DLD1 (cell line): ENCODE measurements around the gene MACROD1.
"Not testable (repeated sequence)": the region's sequence is repeated elsewhere in the genome, so short reads cannot be mapped to it uniquely, and the experiment has no call there.

Experiments used
- in situ Hi-C: cut with HindIII; loops from 2 replicates; pipeline ENCODE4 v1.10.0; 2017; ENCODE audit warnings: low sequenced_read_pairs

The MACROD1 gene

DNA sequence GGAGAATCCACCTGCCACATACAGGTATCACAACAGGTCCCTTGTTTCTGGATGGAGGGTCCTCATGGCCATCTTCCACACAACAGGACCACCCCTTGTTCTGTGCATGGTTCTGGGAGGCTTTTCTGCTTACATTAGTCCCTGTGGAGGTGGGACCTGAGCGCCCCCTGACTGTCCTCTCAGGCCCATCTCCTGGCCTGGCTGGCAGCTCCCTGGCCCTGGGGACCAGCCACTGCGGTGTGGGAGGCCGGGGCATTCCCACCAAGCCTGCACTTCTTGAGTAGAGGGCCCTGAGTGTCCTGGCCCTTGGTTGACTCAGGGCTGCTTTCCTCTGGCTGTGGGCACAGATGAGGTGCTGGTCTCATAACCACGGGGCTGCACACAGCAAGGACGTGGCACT, 186.5 kb downstream of the MACROD1 start:
- in situ Hi-C loops: no loop called here

GRCh38 chr11:63978551-63979239, 187.2 kb downstream of the MACROD1 start:
- in situ Hi-C loops: no loop called here

DNA sequence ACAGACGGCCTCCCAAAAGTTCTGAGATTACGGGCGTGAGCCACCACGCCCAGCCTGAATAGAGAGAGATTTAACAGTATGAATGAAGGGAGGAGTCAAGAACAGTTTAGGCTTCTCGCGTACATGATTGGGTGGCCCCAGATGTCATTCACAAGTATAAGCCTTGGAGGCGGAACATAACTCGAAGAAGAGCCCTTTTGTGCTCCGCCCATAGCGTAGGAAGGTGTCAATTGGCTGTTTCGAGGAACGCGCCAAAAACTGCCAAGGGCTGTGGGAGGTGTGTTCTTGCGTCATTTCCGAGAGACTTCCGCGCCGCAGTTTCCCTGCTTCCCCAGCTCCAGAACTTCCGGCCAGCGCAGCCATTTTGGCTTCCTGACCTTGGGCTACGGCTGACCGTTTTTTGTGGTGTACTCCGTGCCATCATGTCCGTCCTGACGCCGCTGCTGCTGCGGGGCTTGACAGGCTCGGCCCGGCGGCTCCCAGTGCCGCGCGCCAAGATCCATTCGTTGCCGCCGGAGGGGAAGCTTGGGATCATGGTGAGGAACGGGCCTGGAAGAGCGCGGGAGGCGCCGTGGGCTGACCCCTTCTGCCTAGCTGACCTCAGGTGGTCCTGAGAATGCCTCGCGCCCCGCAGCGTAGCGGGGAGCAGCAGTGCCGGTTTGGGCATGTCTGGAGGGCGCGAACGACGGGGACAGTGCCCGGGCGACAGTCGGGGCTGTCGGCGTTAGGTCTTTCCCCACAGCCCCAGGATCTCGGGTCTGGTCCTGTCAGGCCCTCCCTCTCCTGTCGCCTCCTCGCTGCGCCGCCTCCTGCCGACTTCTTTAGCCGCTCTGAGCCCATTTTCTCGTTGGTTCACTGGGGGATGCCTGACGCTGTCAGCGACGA, 191.4 kb downstream of the MACROD1 start, which contains the start of gene COX8A:
COX8A (plus strand) TSS at position 362 of the 885 bp plus-strand sequence; CDS start at position 423, 61 bp downstream.
- in situ Hi-C loops: no loop called here

- in situ Hi-C loops: not testable (repeated sequence)
Measured at GRCh38 chr11:63973912-63974258, 192.0 kb downstream of the MACROD1 start.

DNA sequence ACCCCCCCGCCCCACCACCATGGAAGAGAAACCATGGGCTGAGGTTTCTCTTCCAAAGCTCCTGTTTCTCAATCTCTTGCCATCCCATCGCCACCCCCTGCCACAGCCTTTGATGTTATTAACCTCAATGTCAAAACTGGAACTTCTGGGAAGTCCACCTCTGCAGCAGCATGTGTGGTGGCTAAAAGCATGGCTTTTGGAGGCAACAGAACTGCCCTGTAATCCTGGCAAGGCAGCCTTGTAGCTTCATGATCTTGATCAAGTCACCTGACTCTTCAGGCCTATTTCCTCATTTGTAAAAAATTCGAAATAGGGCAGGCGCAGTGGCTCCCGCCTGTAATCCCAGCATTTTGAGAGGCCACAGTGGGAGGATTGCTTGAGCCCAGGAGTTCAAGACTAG, 195.0 kb downstream of the MACROD1 start:
- in situ Hi-C loops: no loop called here

GRCh38 chr11:63969461-63969860, 196.5 kb downstream of the MACROD1 start:
- in situ Hi-C loops: no loop called here

DNA sequence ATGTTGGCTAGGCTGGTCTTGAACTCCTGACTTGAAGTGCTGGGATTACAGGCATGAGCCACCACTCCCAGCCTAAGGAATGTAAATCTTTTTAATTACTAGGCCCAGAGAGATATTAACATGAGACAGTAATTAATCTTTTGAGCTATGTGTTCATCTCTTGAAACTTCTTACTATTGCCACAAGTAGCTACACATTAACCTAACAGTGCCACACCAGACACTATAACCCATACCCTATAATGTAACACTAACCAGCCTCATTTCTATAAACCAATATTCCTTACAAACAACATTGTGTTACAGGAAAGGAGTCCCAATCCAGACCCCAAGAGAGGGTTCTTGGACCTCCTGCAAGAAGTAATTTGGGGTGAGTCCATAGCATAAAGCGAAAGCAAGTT, 199.5 kb downstream of the MACROD1 start:
- in situ Hi-C loops: no loop called here

DNA sequence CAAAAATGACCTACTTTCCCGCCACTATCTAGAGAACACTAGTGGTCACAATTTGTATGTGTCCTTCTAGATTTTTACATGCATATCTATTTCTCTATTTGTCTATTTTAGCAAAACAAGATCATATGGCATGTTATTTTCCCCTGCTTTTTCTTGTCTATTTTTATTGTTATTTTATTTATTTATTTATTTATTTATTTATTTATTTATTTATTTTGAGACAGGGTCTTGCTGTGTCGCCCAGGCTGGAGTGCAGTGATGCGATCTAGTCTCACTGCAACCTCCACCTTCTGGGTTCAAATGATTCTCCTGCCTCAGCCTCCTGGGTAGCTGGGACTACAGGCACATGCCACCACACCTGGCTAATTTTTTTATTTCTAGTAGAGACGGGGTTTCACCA, 202.0 kb downstream of the MACROD1 start:
- in situ Hi-C loops: not testable (repeated sequence)

DNA sequence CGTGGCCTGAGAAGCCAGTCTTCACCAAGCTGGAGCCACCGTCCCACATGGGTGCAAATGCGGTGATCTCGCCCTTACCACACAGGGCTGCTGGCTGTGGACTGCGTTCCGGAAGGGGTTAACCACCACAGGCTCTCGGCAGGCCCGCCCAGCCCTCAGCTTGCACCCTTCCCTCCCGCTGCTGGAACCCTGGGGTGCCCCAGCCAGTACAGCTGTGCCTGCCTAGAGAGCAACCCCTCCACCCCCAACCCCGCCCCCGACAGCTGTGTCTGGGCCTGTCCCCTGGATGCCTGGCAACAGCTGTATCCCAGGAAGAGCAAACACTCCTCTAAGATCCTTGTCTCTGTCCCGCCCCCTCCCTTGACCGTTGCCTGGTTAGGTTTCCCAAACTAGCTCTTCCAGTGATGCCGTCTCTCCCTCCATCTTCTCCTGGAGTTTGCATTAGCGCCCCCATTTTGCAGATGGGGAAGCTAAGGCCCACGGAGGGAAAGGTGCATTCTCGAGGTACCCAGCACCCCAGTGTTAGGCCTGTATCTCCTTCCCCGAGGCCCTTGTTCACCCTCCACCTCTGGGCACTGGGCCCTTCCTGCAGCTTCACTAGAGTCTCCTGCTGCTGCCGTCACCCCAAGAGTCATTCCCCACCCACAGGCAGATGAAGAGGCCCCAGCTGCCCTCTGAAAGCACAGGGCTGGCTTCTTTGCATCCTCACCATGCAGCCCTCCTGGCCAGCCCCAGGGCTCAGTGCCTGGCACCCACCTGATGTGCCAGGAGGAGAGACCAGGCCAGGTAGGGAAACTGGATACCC, 204.1 kb downstream of the MACROD1 start:
- in situ Hi-C loops: no loop called here

DNA sequence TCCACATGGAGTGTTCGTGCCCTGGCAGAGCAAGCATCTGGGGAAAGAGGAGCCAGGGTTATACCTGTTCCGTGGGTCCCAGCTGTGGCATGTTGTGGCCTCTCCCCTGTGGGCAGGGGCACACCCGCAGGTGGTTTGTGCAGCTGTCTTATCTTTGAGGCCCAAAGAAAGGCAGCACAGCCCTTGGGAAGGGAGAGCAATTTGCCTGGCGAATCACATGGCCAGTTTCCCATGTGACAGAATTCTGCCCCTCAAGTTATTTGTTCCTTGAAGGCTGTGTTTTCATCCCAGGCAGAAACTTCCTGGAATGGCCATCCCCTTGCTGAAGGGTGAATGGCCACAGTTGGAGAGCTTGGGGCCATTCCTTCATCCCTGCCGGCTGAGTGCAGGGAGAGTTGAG, 207.9 kb downstream of the MACROD1 start:
- in situ Hi-C loops: loop anchor here (10.0 kb wide), 1 partner anchor 47 kb away; no protein-coding TSS in a partner anchor

- in situ Hi-C loops: loop anchor here (10.0 kb wide), 1 partner anchor 52 kb away; no protein-coding TSS in a partner anchor
Measured at GRCh38 chr11:63952570-63952969, 213.3 kb downstream of the MACROD1 start.

GRCh38 chr11:63951779-63952536, 214.0 kb downstream of the MACROD1 start:
- in situ Hi-C loops: loop anchor here (10.0 kb wide), 1 partner anchor 53 kb away; no protein-coding TSS in a partner anchor
